RWPE2 (cell line): Measurements from ENCODE around the gene DKKL1.
A peak's percentile ranks its signal among the peaks of the same experiment; 100 is the strongest.

Experiments
- ATAC-seq: fragments of 200-7000 bp; cut with Tn5 transposase; 3 replicates; pipeline ENCODE4 v1.9.1; 2021; ENCODE audit warnings: low read depth
- DNase-seq: peaks from one replicate; pipeline ENCODE4 v3.0.0-alpha.2; 2020; ENCODE audit warnings: low spot score
- H3K27ac ChIP-seq: fragments of 450-650 bp; 2 replicates; pipeline ENCODE4 v1.5.1; 2017; ENCODE audit warnings: mild to moderate bottlenecking; ENCODE audit not compliant: poor library complexity, severe bottlenecking
- H3K27me3 ChIP-seq: fragments of 250-450 bp; sonication (Bioruptor Pico); 2 replicates; pipeline ENCODE4 v1.5.1; 2021; ENCODE audit warnings: mild to moderate bottlenecking, moderate library complexity; ENCODE audit not compliant: insufficient read depth, poor library complexity, severe bottlenecking
- H3K36me3 ChIP-seq: fragments of 250-450 bp; sonication (Bioruptor Pico); 2 replicates; pipeline ENCODE4 v1.5.1; 2020; ENCODE audit warnings: low read depth, mild to moderate bottlenecking, moderate library complexity
- H3K4me1 ChIP-seq: fragments of 250-450 bp; sonication (Bioruptor Pico); 2 replicates; pipeline ENCODE4 v1.5.1; 2021; ENCODE audit warnings: mild to moderate bottlenecking, moderate library complexity; ENCODE audit not compliant: insufficient read depth, poor library complexity, severe bottlenecking
- H3K4me3 ChIP-seq: fragments of 250-450 bp; sonication (Bioruptor Pico); 2 replicates; pipeline ENCODE4 v1.5.1; 2021; ENCODE audit warnings: mild to moderate bottlenecking, moderate library complexity; ENCODE audit not compliant: severe bottlenecking
- H3K9me3 ChIP-seq: fragments of 250-450 bp; sonication (Bioruptor Pico); 2 replicates; pipeline ENCODE4 v1.5.1; 2021; ENCODE audit warnings: mild to moderate bottlenecking, moderate library complexity; ENCODE audit not compliant: severe bottlenecking
- TF ChIP-seq, protein P1 (sequence below): fragments of 450-650 bp; IDR thresholded peaks from one replicate; pipeline ENCODE4 v1.5.1; 2017; ENCODE audit warnings: mild to moderate bottlenecking, moderate library complexity; ENCODE audit not compliant: poor library complexity, severe bottlenecking

The DKKL1 gene

GRCh38 chr19:49398001-49398615 lies 34.4 kb downstream of the DKKL1 start:
- no peaks in the 10 kb centered on the region for H3K9me3 ChIP-seq
- DNase-seq (no peak), ATAC-seq (no peak)
- H3K36me3 ChIP-seq = no peaks in the 10 kb centered on the region
- TF ChIP-seq, protein P1, sequence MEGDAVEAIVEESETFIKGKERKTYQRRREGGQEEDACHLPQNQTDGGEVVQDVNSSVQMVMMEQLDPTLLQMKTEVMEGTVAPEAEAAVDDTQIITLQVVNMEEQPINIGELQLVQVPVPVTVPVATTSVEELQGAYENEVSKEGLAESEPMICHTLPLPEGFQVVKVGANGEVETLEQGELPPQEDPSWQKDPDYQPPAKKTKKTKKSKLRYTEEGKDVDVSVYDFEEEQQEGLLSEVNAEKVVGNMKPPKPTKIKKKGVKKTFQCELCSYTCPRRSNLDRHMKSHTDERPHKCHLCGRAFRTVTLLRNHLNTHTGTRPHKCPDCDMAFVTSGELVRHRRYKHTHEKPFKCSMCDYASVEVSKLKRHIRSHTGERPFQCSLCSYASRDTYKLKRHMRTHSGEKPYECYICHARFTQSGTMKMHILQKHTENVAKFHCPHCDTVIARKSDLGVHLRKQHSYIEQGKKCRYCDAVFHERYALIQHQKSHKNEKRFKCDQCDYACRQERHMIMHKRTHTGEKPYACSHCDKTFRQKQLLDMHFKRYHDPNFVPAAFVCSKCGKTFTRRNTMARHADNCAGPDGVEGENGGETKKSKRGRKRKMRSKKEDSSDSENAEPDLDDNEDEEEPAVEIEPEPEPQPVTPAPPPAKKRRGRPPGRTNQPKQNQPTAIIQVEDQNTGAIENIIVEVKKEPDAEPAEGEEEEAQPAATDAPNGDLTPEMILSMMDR = no peak
- H3K4me3 ChIP-seq = no peak overlapping the region
- H3K4me1 ChIP-seq = no peaks in the 10 kb centered on the region
- H3K27ac ChIP-seq = no peak overlapping the region
- H3K27me3 ChIP-seq = no peaks in the 10 kb centered on the region

GRCh38 chr19:49398931-49399330 lies 35.3 kb downstream of the DKKL1 start:
- ATAC-seq (no peak), DNase-seq (no peak)
- H3K36me3 ChIP-seq = no peaks in the 10 kb centered on the region
- H3K4me3 ChIP-seq = no peak overlapping the region
- TF ChIP-seq, protein P1 = no peak
- no peak overlapping the region for H3K27ac ChIP-seq
- no peaks in the 10 kb centered on the region for H3K27me3 ChIP-seq
- H3K9me3 ChIP-seq = no peaks in the 10 kb centered on the region
- peaks cover 5% of the 10 kb centered on the region for H3K4me1 ChIP-seq

DNA sequence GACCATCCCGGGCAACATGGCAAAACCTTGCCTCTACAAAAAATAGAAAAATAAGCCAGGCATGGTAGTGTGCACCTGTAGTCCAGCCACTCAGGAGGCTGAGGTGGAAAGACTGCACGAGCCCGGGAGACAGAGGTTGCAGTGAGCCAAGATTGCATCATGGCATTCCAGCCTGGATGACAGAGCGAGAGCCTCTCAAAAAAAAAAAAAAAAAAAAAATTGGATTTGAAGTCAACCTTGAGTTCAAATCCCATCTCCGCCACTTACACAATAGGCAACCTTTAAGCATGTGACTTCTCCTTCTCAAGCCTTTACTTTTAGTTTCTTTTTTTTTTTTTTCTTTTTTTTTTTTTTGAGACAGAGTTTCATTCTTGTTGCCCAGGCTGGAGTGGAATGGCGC lies 36.4 kb downstream of the DKKL1 start:
- Histone ChIP-seq H3K4me1 (peaks cover 5% of the 10 kb centered on the region), H3K9me3 (no peaks in the 10 kb centered on the region), H3K4me3 (no peak overlapping the region), H3K27ac (no peak overlapping the region), H3K36me3 (no peaks in the 10 kb centered on the region), H3K27me3 (no peaks in the 10 kb centered on the region)
- TF ChIP-seq, protein P1 = no peak
- no peak for ATAC-seq
- no peak for DNase-seq

DNA sequence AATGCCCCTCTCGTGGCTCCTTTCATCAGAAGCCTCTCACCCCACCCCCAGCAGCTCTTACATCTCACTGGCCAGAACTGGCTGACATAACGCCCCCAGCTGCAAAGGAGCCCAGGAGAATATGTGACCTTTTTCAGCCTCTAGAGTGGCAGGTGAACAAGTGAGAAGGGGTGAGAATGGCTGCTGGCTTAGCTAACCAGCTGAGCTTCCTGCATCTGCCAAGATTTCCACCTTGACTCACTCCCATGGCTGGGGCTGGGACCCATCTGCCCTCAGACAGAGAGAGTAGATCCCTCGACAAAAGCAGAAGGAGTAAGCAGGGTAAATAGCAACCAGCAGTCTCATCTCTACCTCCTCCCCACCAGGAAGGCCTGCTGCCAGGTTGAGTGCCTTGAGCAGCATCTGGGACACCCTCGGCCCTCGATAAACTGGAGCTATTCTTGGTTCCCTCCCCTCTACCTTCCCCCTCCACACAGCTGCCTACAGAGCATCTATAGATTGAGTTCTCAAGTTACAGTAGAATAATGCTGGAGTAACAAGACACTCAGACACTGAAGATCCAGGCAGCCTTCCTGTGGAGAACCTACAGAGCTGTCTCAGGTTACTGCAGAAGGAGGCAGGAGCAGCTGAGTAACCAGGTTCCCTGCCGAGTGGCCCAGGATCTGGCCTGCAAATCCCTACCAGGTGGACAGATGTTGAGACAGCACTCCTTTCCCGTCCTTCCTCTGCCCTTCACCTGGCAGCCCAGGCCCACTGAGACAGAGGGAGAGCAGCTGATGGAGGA lies 39.9 kb downstream of the DKKL1 start:
- TF ChIP-seq, protein P1 = no peak
- peak; percentile 96 for ATAC-seq
- no peaks in the 10 kb centered on the region for H3K27me3 ChIP-seq
- no peak for DNase-seq
- no peaks in the 10 kb centered on the region for H3K36me3 ChIP-seq
- H3K4me3 ChIP-seq = no peak overlapping the region
- H3K27ac ChIP-seq = peak overlapping the region; percentile 44
- H3K4me1 ChIP-seq = peaks cover 5% of the 10 kb centered on the region
- no peaks in the 10 kb centered on the region for H3K9me3 ChIP-seq

DNA sequence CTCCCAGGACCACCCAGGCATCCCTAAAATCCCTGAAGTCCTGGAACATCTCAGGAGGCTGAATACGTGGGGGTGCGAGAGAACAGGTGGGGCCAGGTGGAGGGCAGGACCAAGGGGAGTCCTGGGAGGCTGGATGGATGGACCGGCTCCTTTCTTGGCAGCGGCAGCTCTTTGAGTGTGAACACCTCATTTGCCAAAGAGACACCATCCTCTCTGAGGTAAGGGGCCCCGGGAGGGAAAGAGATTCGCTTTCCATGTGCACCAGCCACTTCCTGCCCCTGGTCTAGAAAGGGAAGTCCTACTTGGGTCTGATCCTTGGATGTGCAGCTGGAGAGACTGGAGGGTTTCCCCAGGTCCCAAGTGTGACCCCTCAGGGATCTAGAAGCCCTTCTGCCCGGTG lies 43.4 kb downstream of the DKKL1 start:
- no peak for ATAC-seq
- H3K4me1 ChIP-seq = peaks cover 5% of the 10 kb centered on the region
- no peaks in the 10 kb centered on the region for H3K27me3 ChIP-seq

More for the DNA sequence above, 43.4 kb downstream of the DKKL1 start:
- H3K9me3 ChIP-seq = no peaks in the 10 kb centered on the region
- no peak for DNase-seq
- no peak overlapping the region for H3K4me3 ChIP-seq
- TF ChIP-seq, protein P1 = no peak
- H3K27ac ChIP-seq = no peak overlapping the region
- no peaks in the 10 kb centered on the region for H3K36me3 ChIP-seq
